ENCODE measurements around the gene SAP30BP.

SAP30BP gene

GRCh38 chr17:75666959-75667790 is at the start of gene SAP30BP, which contains the start of gene RECQL5:
Gene SAP30BP, plus strand, starts transcription at chr17:75667338. Its CDS starts 35 bp downstream, at chr17:75667373.
Gene RECQL5, minus strand, starts transcription at chr17:75667154. Its CDS starts 597 bp downstream, at chr17:75666557.
- DNase-seq (ENCODE audit: low read depth in 2 of 3, low spot score in 2 of 3) = peak; percentile 91 to 96 (median 96)

GRCh38 chr17:75617675-75618074 is 49.5 kb upstream of the SAP30BP start:
- DNase-seq (ENCODE audit: low read depth in 2 of 3, low spot score in 2 of 3) = no peak

GRCh38 chr17:75619506-75620431 is 47.4 kb upstream of the SAP30BP start:
- no peak for DNase-seq (ENCODE audit: low read depth in 2 of 3, low spot score in 2 of 3)

- no peak for DNase-seq (ENCODE audit: low read depth in 2 of 3, low spot score in 2 of 3)
These were observed 45.6 kb upstream of the SAP30BP start for GRCh38 chr17:75621489-75621888.

- no peak for DNase-seq (ENCODE audit: low read depth in 2 of 3, low spot score in 2 of 3)
These were observed 45.1 kb upstream of the SAP30BP start for GRCh38 chr17:75622076-75622475.

- DNase-seq (ENCODE audit: low read depth in 2 of 3, low spot score in 2 of 3) = no peak
These were observed 44.3 kb upstream of the SAP30BP start for GRCh38 chr17:75622771-75623273.

GRCh38 chr17:75623386-75623785 is 43.8 kb upstream of the SAP30BP start:
- no peak for DNase-seq (ENCODE audit: low read depth in 2 of 3, low spot score in 2 of 3)

- DNase-seq (ENCODE audit: low read depth in 2 of 3, low spot score in 2 of 3) = no peak
These were observed 43.1 kb upstream of the SAP30BP start for GRCh38 chr17:75624021-75624420.

GRCh38 chr17:75624714-75625345 is 42.3 kb upstream of the SAP30BP start:
- DNase-seq (ENCODE audit: low read depth in 2 of 3, low spot score in 2 of 3) = no peak

GRCh38 chr17:75625813-75626486 is 41.2 kb upstream of the SAP30BP start:
- DNase-seq (ENCODE audit: low read depth in 2 of 3, low spot score in 2 of 3) = no peak

GRCh38 chr17:75626496-75627038 is 40.6 kb upstream of the SAP30BP start:
- no peak for DNase-seq (ENCODE audit: low read depth in 2 of 3, low spot score in 2 of 3)

GRCh38 chr17:75627094-75627493 is 40.0 kb upstream of the SAP30BP start:
- no peak for DNase-seq (ENCODE audit: low read depth in 2 of 3, low spot score in 2 of 3)

GRCh38 chr17:75628425-75628824 is 38.7 kb upstream of the SAP30BP start:
- DNase-seq (ENCODE audit: low read depth in 2 of 3, low spot score in 2 of 3) = no peak

GRCh38 chr17:75629157-75629556 is 38.0 kb upstream of the SAP30BP start:
- DNase-seq (ENCODE audit: low read depth in 2 of 3, low spot score in 2 of 3) = no peak

GRCh38 chr17:75630071-75630917 is 36.8 kb upstream of the SAP30BP start:
- DNase-seq (ENCODE audit: low read depth in 2 of 3, low spot score in 2 of 3) = no peak

GRCh38 chr17:75631353-75631752 is 35.8 kb upstream of the SAP30BP start:
- DNase-seq (ENCODE audit: low read depth in 2 of 3, low spot score in 2 of 3) = no peak

GRCh38 chr17:75632428-75632827 is 34.7 kb upstream of the SAP30BP start:
- no peak for DNase-seq (ENCODE audit: low read depth in 2 of 3, low spot score in 2 of 3)

- peak; percentile 56 to 83 (median 74) for DNase-seq (ENCODE audit: low read depth in 2 of 3, low spot score in 2 of 3)
These were observed 34.2 kb upstream of the SAP30BP start, which contains the start of gene SMIM5 for GRCh38 chr17:75632863-75633485. Gene SMIM5, plus strand, starts transcription at chr17:75633434. Its CDS starts 6,768 bp downstream, at chr17:75640202.
